ENCODE results near the gene TRIM9. TPM values are rescaled to one million over a fixed set of nuclear protein-coding genes. Genes with fewer than 3 reads are reported as not detected.
"Not testable (repeated sequence)": the region's sequence is repeated elsewhere in the genome, so short reads cannot be mapped to it uniquely, and the experiment has no call there.

Gene TRIM9
- total RNA-seq, 4 donors from 2014 or later = 0.84 to 4.7 (median 1.4) TPM

GRCh38 chr14:50997712-50998111, 97.2 kb downstream of the TRIM9 start:
- H3K4me3 ChIP-seq = no peak overlapping the region
- H3K36me3 ChIP-seq = no peaks in the 10 kb centered on the region
- 76 to 92% methylated on average over 2 to 3 of the region's 9 CpGs for WGBS, 2 donors (ENCODE audit: low coverage in 1 of 2)
- no peaks in the 10 kb centered on the region for H3K27me3 ChIP-seq
- H3K4me1 ChIP-seq = no peaks in the 10 kb centered on the region
- TF ChIP-seq EP300 (IDR thresholded peaks at IDR 0.05) = no peak
- no peak for TF ChIP-seq POLR2AphosphoS5 (IDR thresholded peaks at IDR 0.05)
- no peak for TF ChIP-seq CTCF (IDR thresholded peaks at IDR 0.05)
- no peak for TF ChIP-seq POLR2A (IDR thresholded peaks at IDR 0.05)
- H3K27ac ChIP-seq = no peak overlapping the region
- no peak for ATAC-seq
- no peaks in the 10 kb centered on the region for H3K9me3 ChIP-seq

- H3K27me3 ChIP-seq, H3K27ac ChIP-seq, H3K4me3 ChIP-seq, ATAC-seq, H3K36me3 ChIP-seq, H3K4me1 ChIP-seq, H3K9me3 ChIP-seq: not testable (repeated sequence)
These were observed 100.7 kb downstream of the TRIM9 start for GRCh38 chr14:50994158-50994557.

GRCh38 chr14:50985859-50986331, 109.0 kb downstream of the TRIM9 start:
- no peaks in the 10 kb centered on the region for H3K36me3 ChIP-seq
- H3K27me3 ChIP-seq = no peaks in the 10 kb centered on the region
- no peaks in the 10 kb centered on the region for H3K9me3 ChIP-seq
- TF ChIP-seq POLR2A (IDR thresholded peaks at IDR 0.05) (no peak), EP300 (IDR thresholded peaks at IDR 0.05) (no peak), CTCF (IDR thresholded peaks at IDR 0.05) (no peak), POLR2AphosphoS5 (IDR thresholded peaks at IDR 0.05) (no peak)
- ATAC-seq = no peak
- 64 to 75% methylated on average over 7 to 12 of the region's 12 CpGs for WGBS, 2 donors (ENCODE audit: low coverage in 1 of 2)
- H3K4me3 ChIP-seq = no peak overlapping the region
- no peaks in the 10 kb centered on the region for H3K4me1 ChIP-seq
- no peak overlapping the region for H3K27ac ChIP-seq

GRCh38 chr14:50985124-50985858, 109.6 kb downstream of the TRIM9 start:
- no peaks in the 10 kb centered on the region for H3K4me1 ChIP-seq
- no peak for TF ChIP-seq POLR2AphosphoS5 (IDR thresholded peaks at IDR 0.05)
- TF ChIP-seq CTCF (IDR thresholded peaks at IDR 0.05) = no peak
- TF ChIP-seq POLR2A (IDR thresholded peaks at IDR 0.05) = no peak
- no peak for TF ChIP-seq EP300 (IDR thresholded peaks at IDR 0.05)

GRCh38 chr14:50984036-50984710, 110.7 kb downstream of the TRIM9 start:
- ATAC-seq = no peak
- WGBS, 2 donors (ENCODE audit: low coverage in 1 of 2) = 82 to 83% methylated on average over 2 of the region's 2 CpGs
- TF ChIP-seq EP300 (IDR thresholded peaks at IDR 0.05) (no peak), POLR2A (IDR thresholded peaks at IDR 0.05) (no peak), POLR2AphosphoS5 (IDR thresholded peaks at IDR 0.05) (no peak), CTCF (IDR thresholded peaks at IDR 0.05) (no peak)
- no peaks in the 10 kb centered on the region for H3K9me3 ChIP-seq
- H3K36me3 ChIP-seq = no peaks in the 10 kb centered on the region
- H3K4me1 ChIP-seq = no peaks in the 10 kb centered on the region
- no peak overlapping the region for H3K27ac ChIP-seq
- H3K27me3 ChIP-seq = no peaks in the 10 kb centered on the region
- H3K4me3 ChIP-seq = no peak overlapping the region

More at GRCh38 chr14:50985124-50985858, 109.6 kb downstream of the TRIM9 start:
- Histone ChIP-seq H3K9me3 (no peaks in the 10 kb centered on the region), H3K27me3 (no peaks in the 10 kb centered on the region), H3K27ac (no peak overlapping the region), H3K4me3 (no peak overlapping the region), H3K36me3 (no peaks in the 10 kb centered on the region)
- no peak for ATAC-seq
- WGBS, 2 donors (ENCODE audit: low coverage in 1 of 2) = 61 to 89% methylated on average over 3 to 10 of the region's 13 CpGs
